K562 (cell line): ENCODE data around the gene CHRNA9. TPM values are rescaled to one million over a fixed set of nuclear protein-coding genes. Genes with fewer than 3 reads are reported as not detected.

Source experiments
- ARID4B ChIP-seq: sonication (generic); formaldehyde crosslinking; IDR thresholded peaks from 2 replicates; pipeline ENCODE4 v1.8.0; 2022; ENCODE audit warnings: mild to moderate bottlenecking, missing genetic modification reagents
- CC2D1A ChIP-seq: fragments of 450-650 bp; IDR thresholded peaks from 2 replicates; pipeline ENCODE4 v1.6.1; 2017; ENCODE audit warnings: mild to moderate bottlenecking
- CTCF ChIP-seq, 3 experiments: IDR thresholded peaks in 2 of 3; conservative IDR thresholded peaks in 1 of 3; 2 replicates each; pipeline ENCODE4 v1.5.1; 2011 to 2012; ENCODE audit warnings: low read length in 3 of 3, mild to moderate bottlenecking in 3 of 3, control low read depth in 2 of 3, improper control_type of control experiment in 1 of 3, inconsistent platforms in 1 of 3, low read depth in 1 of 3, mixed read lengths in 1 of 3, moderate library complexity in 1 of 3; ENCODE audit not compliant: insufficient read depth in 2 of 3
- FOXP1 ChIP-seq: sonication (generic); formaldehyde crosslinking; IDR thresholded peaks from 2 replicates; pipeline ENCODE4 v1.8.0; 2022; ENCODE audit warnings: mild to moderate bottlenecking, missing genetic modification reagents
- HNRNPLL ChIP-seq: fragments of 200-400 bp; formaldehyde crosslinking; IDR thresholded peaks from 2 replicates; pipeline ENCODE4 v1.6.1; 2017; ENCODE audit warnings: low read length, low read depth, mild to moderate bottlenecking; ENCODE audit not compliant: poor library complexity, severe bottlenecking
- MNT ChIP-seq, 2 experiments: fragments of 450-650 bp; conservative IDR thresholded peaks; 2 replicates each; pipeline ENCODE4 v1.6.1; 2017; ENCODE audit warnings: mild to moderate bottlenecking in 2 of 2, moderate library complexity in 2 of 2
- NFIC ChIP-seq: fragments of 450-650 bp; IDR thresholded peaks from 2 replicates; pipeline ENCODE4 v1.6.1; 2017; ENCODE audit warnings: mild to moderate bottlenecking, inconsistent platforms
- SMC3 ChIP-seq: conservative IDR thresholded peaks from 2 replicates; pipeline ENCODE4 v1.6.1; 2011; ENCODE audit warnings: low read depth, low read length, improper control_type of control experiment; ENCODE audit not compliant: insufficient read depth
- ZNF121 ChIP-seq: sonication (generic); formaldehyde crosslinking; conservative IDR thresholded peaks from 2 replicates; pipeline ENCODE4 v1.8.0; 2022; ENCODE audit warnings: missing genetic modification reagents
- ZNF347 ChIP-seq: fragments of 450-650 bp; formaldehyde crosslinking; IDR thresholded peaks from 2 replicates; pipeline ENCODE4 v1.4.0; 2020; ENCODE audit warnings: low read depth, mild to moderate bottlenecking, moderate library complexity
- polyA plus RNA-seq, 8 experiments: library from polyadenylated mRNA; depleted of rRNA in 4 of 8; stranded (reverse) in 5 of 8; unstranded in 3 of 8; fragments of >200 nt; fragmentation: Nextera tagmentation in 2 of 8; fragmentation: Illumina TruSeq in 1 of 8; extraction: Ambion mirVana in 2 of 8; extraction: Trizol in 1 of 8; gene quantifications; 2 replicates each; pipeline versions ENCODE4 v1.2.1 to v1.2.3, GENCODE V29; 2011 to 2014; ENCODE audit warnings: inconsistent platforms in 1 of 8, missing spikeins in 1 of 8
- total RNA-seq, 7 experiments: library from RNA; depleted of rRNA in 6 of 7; stranded (reverse); fragments of >200 nt in 6 of 7; fragmentation: Illumina TruSeq in 2 of 7; extraction: Trizol in 2 of 7; gene quantifications; 2 replicates each; pipeline versions ENCODE4 v1.2.1 to v1.2.3, GENCODE V29; 2011 to 2021; ENCODE audit warnings: low replicate concordance in 1 of 7
- TF ChIP-seq, protein P1 (sequence below), 2 experiments: fragments of 450-650 bp in 1 of 2; sonication (generic) in 1 of 2; formaldehyde crosslinking in 1 of 2; IDR thresholded peaks in 1 of 2; conservative IDR thresholded peaks in 1 of 2; 2 replicates each; pipeline versions ENCODE4 v1.6.1 to v1.8.1; 2016 to 2023; ENCODE audit warnings: mild to moderate bottlenecking in 2 of 2, moderate library complexity in 2 of 2, inconsistent platforms in 1 of 2, missing genetic modification reagents in 1 of 2

Gene CHRNA9
- total and polyA plus RNA-seq, 9 of the 15 experiments (the other 6 are each of a cell fraction or from before 2014, with no cell fraction given) = not detected

DNA sequence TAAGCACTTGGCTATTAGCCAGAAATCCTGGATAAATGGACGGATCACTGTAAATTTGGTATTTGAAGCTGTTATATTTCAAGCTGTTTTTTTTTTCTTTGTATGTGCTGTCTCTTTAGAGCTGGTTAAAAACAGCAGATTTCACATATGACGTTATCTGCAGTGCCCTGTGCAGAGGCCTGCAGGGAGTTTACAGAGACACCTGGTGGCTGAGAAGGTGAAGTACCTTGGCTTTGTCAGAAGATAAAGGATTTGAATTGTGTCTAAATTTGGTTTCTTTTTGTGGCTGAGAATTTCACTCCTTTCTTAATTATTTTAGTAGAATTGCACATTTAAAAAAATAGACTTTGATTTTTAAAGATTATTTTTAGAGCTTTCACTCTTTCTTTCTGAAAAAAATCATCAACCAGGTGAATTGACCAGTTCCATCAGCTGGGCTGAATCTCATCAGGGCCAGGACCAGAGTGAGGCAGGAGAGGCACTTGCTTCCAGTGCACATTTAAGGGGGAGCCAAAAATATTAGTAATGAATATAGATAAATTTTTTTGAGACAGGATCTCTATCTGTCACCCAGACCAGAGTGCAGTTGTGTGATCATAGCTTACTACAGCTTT is 9.6 kb upstream of the CHRNA9 start (continued):
- TF ChIP-seq, protein P1, sequence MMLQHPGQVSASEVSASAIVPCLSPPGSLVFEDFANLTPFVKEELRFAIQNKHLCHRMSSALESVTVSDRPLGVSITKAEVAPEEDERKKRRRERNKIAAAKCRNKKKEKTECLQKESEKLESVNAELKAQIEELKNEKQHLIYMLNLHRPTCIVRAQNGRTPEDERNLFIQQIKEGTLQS (IDR thresholded peaks at IDR 0.05) = peak; percentile 52
- TF ChIP-seq, protein P1 (CRISPR knock-in tag; conservative IDR thresholded peaks at IDR 0.05) = no peak
- peak; percentile 44; the same call in 1 of the 2 replicates for TF ChIP-seq CC2D1A
- 0 out of 2 replicates have a peak, but pooled peaks have one; percentile 28 for TF ChIP-seq FOXP1 (CRISPR knock-in tag)
- TF ChIP-seq CTCF (IDR thresholded peaks at IDR 0.05 in 2 of 3, conservative IDR thresholded peaks at IDR 0.05 in 1 of 3; ENCODE audit: insufficient read depth in 2 of 3, low read depth in 1 of 3, low read length in 3 of 3) = peak; percentile 82 to 91 (median 84)
- TF ChIP-seq MNT (conservative IDR thresholded peaks at IDR 0.05) = 0 out of 4 replicates have a peak, but pooled peaks of 1 of the 2 experiments have one; percentile 15
- TF ChIP-seq SMC3 = peak; percentile 93
- TF ChIP-seq NFIC = peak; percentile 45
- TF ChIP-seq ARID4B (CRISPR knock-in tag) = 0 out of 2 replicates have a peak, but pooled peaks have one; percentile 35
- TF ChIP-seq HNRNPLL = no peak
- no peak for TF ChIP-seq ZNF121 (CRISPR knock-in tag)
- no peak for TF ChIP-seq ZNF347 (CRISPR knock-in tag)
